Activated B cell treated with CpG ODN at 0.5 μM for 24 hours (primary cell): Measurements from ENCODE around the gene ZNF91. TPM values are rescaled to one million over a fixed set of nuclear protein-coding genes. Genes with fewer than 3 reads are reported as not detected.
"Not testable (repeated sequence)": the region's sequence is repeated elsewhere in the genome, so short reads cannot be mapped to it uniquely, and the experiment has no call there.

Source experiments
- ATAC-seq: fragments of 200-7000 bp; cut with Tn5 transposase; one replicate; pipeline ENCODE4 v1.10.0; 2021; ENCODE audit warnings: low read depth, mild to moderate bottlenecking, moderate library complexity
- CTCF ChIA-PET: fragments of 350-600 bp; sonication (Branson Sonifier 250); formaldehyde crosslinking; loops from one replicate; lab custom pipeline; 2021; ENCODE audit warnings: antibody characterized with exemption; lab: Charles Lee
- POLR2A ChIA-PET: fragments of 350-600 bp; sonication (Branson Sonifier 250); formaldehyde crosslinking; loops from one replicate; lab custom pipeline; 2021; ENCODE audit warnings: antibody characterized with exemption; lab: Charles Lee
- DNase-seq: peaks from one replicate; pipeline ENCODE4 v3.0.0; 2022
- H3K27ac Mint-ChIP-seq: one replicate; pipeline ENCODE4 v1.8.0; 2020; ENCODE audit warnings: mixed read lengths
- H3K27me3 Mint-ChIP-seq: one replicate; pipeline ENCODE4 v1.8.0; 2021; ENCODE audit warnings: mixed read lengths
- H3K36me3 Mint-ChIP-seq: one replicate; pipeline ENCODE4 v1.8.0; 2021; ENCODE audit warnings: low read depth, mixed read lengths
- H3K4me1 Mint-ChIP-seq: one replicate; pipeline ENCODE4 v1.8.0; 2021; ENCODE audit warnings: mixed read lengths
- H3K4me3 Mint-ChIP-seq: one replicate; pipeline ENCODE4 v1.8.0; 2020; ENCODE audit warnings: mild to moderate bottlenecking, mixed read lengths
- H3K9me3 Mint-ChIP-seq: one replicate; pipeline ENCODE4 v1.8.0; 2020; ENCODE audit warnings: mixed read lengths
- CTCF ChIP-seq: fragments of 200-600 bp; IDR thresholded peaks from one replicate; pipeline ENCODE4 v1.8.0; 2022; ENCODE audit warnings: antibody characterized with exemption, mild to moderate bottlenecking
- intact Hi-C: fragments of 100-400 bp; cut with micrococcal nuclease; formaldehyde crosslinking; loops from one replicate; pipeline ENCODE4 v1.15.1; 2024
- total RNA-seq: library from RNA; stranded (reverse); gene quantifications from 2 replicates; pipeline ENCODE4 v1.2.3, GENCODE V29; 2022

ZNF91 gene
- total RNA-seq, 1 donor from 2014 or later = 70.9 TPM

GRCh38 chr19:23385404-23385803 lies 9.9 kb downstream of the ZNF91 start:
- no peak for TF ChIP-seq CTCF
- H3K9me3 Mint-ChIP-seq = peaks cover 23% of the 10 kb centered on the region
- H3K4me1 Mint-ChIP-seq = peaks cover 36% of the 10 kb centered on the region
- no peak overlapping the region for H3K27ac Mint-ChIP-seq
- DNase-seq = no peak
- intact Hi-C loops = no loop called here
- H3K27me3 Mint-ChIP-seq = no peaks in the 10 kb centered on the region
- ATAC-seq = no peak
- POLR2A ChIA-PET = interaction anchor here (1.8 kb wide), 1 partner anchor 10 kb away, joined by 6 read pairs; the partner anchor contains the start of gene ZNF91
- CTCF ChIA-PET = no interaction called here
- no peak overlapping the region for H3K4me3 Mint-ChIP-seq
- H3K36me3 Mint-ChIP-seq = peaks cover 86% of the 10 kb centered on the region

GRCh38 chr19:23384858-23385257 lies 10.4 kb downstream of the ZNF91 start:
- Mint-ChIP-seq H3K4me3 (no peak overlapping the region), H3K27ac (no peak overlapping the region), H3K4me1 (peaks cover 35% of the 10 kb centered on the region), H3K36me3 (peaks cover 85% of the 10 kb centered on the region), H3K27me3 (no peaks in the 10 kb centered on the region), H3K9me3 (peaks cover 25% of the 10 kb centered on the region)
- DNase-seq (no peak), ATAC-seq (no peak)
- ChIA-PET POLR2A (interaction anchor here (0.9 to 1.8 kb wide), 2 partner anchors 10 to 1549 kb away, joined by 3 to 6 read pairs; partner anchors contain the start of genes ZNF43 and ZNF91), CTCF (no interaction called here)
- TF ChIP-seq CTCF = no peak
- intact Hi-C loops = no loop called here

- peaks cover 30% of the 10 kb centered on the region for H3K4me1 Mint-ChIP-seq
- no peak overlapping the region for H3K27ac Mint-ChIP-seq
- ATAC-seq (no peak), DNase-seq (no peak)
- intact Hi-C loops = no loop called here
- no peak for TF ChIP-seq CTCF
- peaks cover 85% of the 10 kb centered on the region for H3K36me3 Mint-ChIP-seq
- H3K27me3 Mint-ChIP-seq = no peaks in the 10 kb centered on the region
- H3K4me3 Mint-ChIP-seq = no peak overlapping the region
- ChIA-PET CTCF (no interaction called here), POLR2A (interaction anchor here (0.9 to 1.8 kb wide), 2 partner anchors 11 to 1548 kb away, joined by 3 to 6 read pairs; partner anchors contain the start of genes ZNF43 and ZNF91)
- peaks cover 29% of the 10 kb centered on the region for H3K9me3 Mint-ChIP-seq
These were observed 11.1 kb downstream of the ZNF91 start for GRCh38 chr19:23384166-23384565.

GRCh38 chr19:23382955-23383354 lies 12.3 kb downstream of the ZNF91 start:
- CTCF ChIA-PET = no interaction called here
- DNase-seq (no peak), ATAC-seq (no peak)
- POLR2A ChIA-PET = no interaction called here
- H3K36me3 Mint-ChIP-seq = peaks cover 82% of the 10 kb centered on the region
- intact Hi-C loops = no loop called here
- peaks cover 30% of the 10 kb centered on the region for H3K9me3 Mint-ChIP-seq
- no peak for TF ChIP-seq CTCF
- no peaks in the 10 kb centered on the region for H3K27me3 Mint-ChIP-seq
- peaks cover 27% of the 10 kb centered on the region for H3K4me1 Mint-ChIP-seq
- no peak overlapping the region for H3K27ac Mint-ChIP-seq
- no peak overlapping the region for H3K4me3 Mint-ChIP-seq

- peaks cover 79% of the 10 kb centered on the region for H3K36me3 Mint-ChIP-seq
- H3K4me1 Mint-ChIP-seq = peaks cover 14% of the 10 kb centered on the region
- DNase-seq = no peak
- no peak for TF ChIP-seq CTCF
- no peaks in the 10 kb centered on the region for H3K27me3 Mint-ChIP-seq
- no peak for ATAC-seq
- no peak overlapping the region for H3K27ac Mint-ChIP-seq
- CTCF ChIA-PET = interaction anchor here (0.7 kb wide), 1 partner anchor 10 kb away, joined by 4 read pairs; no protein-coding TSS in a partner anchor
- peaks cover 36% of the 10 kb centered on the region for H3K9me3 Mint-ChIP-seq
- POLR2A ChIA-PET = no interaction called here
- intact Hi-C loops = no loop called here
- H3K4me3 Mint-ChIP-seq = no peak overlapping the region
These were observed 14.2 kb downstream of the ZNF91 start for GRCh38 chr19:23381114-23381513.

GRCh38 chr19:23379671-23380070 lies 15.6 kb downstream of the ZNF91 start:
- H3K27me3 Mint-ChIP-seq, intact Hi-C loops, H3K27ac Mint-ChIP-seq, CTCF ChIA-PET, DNase-seq, POLR2A ChIA-PET: not testable (repeated sequence)
- peaks cover 10% of the 10 kb centered on the region for H3K4me1 Mint-ChIP-seq
- ATAC-seq = peak; percentile 25
- peaks cover 80% of the 10 kb centered on the region for H3K36me3 Mint-ChIP-seq
- peaks cover 42% of the 10 kb centered on the region for H3K9me3 Mint-ChIP-seq
- H3K4me3 Mint-ChIP-seq = peak overlapping the region; percentile 41
